Bronchial epithelial cell (primary cell): ENCODE results near the gene SUPT4H1. TPM values are rescaled to one million over a fixed set of nuclear protein-coding genes. Genes with fewer than 3 reads are reported as not detected.

Experiments used
- DNase-seq: peaks from one replicate; pipeline ENCODE4 v3.0.0-alpha.2; 2010; ENCODE audit warnings: low read depth
- FAIRE-seq: peaks from 2 replicates; lab custom pipeline; 2011; peaks lifted over from hg19 to GRCh38; lab: Jason Lieb, UNC
- H3K27me3 ChIP-seq: 2 replicates; pipeline ENCODE4 v1.5.1; 2011; ENCODE audit warnings: low read length; ENCODE audit not compliant: control insufficient read depth, insufficient read depth
- H3K36me3 ChIP-seq: 2 replicates; pipeline ENCODE4 v1.5.1; 2011; ENCODE audit warnings: low read length; ENCODE audit not compliant: control insufficient read depth, insufficient read depth
- H3K4me3 ChIP-seq: 2 replicates; pipeline ENCODE4 v1.5.1; 2011; ENCODE audit warnings: mild to moderate bottlenecking, low read depth, low read length, control low read depth
- total RNA-seq: library from RNA; depleted of rRNA; stranded (reverse); fragments of >200 nt; gene quantifications from 2 replicates; pipeline ENCODE4 v1.2.1, GENCODE V29; 2014
- TF ChIP-seq, protein P1 (sequence below): IDR thresholded peaks from 2 replicates; pipeline ENCODE4 v1.5.1; 2011; ENCODE audit warnings: mild to moderate bottlenecking, moderate library complexity, low read length, control low read depth, inconsistent platforms; ENCODE audit not compliant: insufficient read depth, severe bottlenecking

SUPT4H1 gene
- total RNA-seq, 1 donor from 2014 or later: 52.1 TPM

DNA sequence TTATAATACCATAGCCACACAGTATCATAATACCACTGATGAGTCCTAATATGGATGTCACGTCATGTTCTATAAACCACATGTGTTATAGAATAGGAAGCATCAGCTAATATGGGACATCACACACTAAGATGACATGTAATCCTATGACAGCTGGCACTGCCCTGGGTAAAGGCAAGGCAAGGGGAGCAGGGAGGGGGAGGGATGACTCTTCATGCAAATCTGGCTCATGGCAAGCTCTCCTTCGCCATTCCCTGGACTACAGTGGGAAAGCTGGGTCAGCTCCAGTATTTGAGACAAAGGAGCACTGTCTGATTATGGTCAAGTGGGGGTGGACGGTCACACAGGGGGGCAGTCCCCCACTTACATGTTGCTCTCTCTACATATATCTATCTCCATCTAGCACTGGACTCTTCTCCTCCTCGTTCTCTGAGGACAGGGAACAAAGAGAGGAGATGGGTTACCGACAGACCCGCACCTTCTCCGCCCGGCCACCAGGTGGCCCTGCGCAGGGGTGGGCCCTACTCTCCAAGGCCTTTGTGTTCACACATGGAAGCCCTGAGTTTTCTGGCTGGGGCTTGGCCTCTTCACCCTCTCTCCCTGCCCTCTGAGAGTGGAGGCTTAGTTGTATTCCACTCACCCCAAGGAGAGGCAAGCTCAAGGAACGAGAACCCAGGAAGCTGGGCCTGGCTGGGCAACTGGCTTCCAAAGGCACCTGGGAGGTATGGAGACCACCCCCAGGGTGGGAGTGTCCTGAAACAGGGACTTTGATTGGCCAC lies 47.8 kb downstream of the SUPT4H1 start:
- peak; percentile 30 for DNase-seq
- no peaks in the 10 kb centered on the region for H3K36me3 ChIP-seq
- FAIRE-seq: peak; percentile 23
- H3K27me3 ChIP-seq: no peaks in the 10 kb centered on the region
- TF ChIP-seq, protein P1, sequence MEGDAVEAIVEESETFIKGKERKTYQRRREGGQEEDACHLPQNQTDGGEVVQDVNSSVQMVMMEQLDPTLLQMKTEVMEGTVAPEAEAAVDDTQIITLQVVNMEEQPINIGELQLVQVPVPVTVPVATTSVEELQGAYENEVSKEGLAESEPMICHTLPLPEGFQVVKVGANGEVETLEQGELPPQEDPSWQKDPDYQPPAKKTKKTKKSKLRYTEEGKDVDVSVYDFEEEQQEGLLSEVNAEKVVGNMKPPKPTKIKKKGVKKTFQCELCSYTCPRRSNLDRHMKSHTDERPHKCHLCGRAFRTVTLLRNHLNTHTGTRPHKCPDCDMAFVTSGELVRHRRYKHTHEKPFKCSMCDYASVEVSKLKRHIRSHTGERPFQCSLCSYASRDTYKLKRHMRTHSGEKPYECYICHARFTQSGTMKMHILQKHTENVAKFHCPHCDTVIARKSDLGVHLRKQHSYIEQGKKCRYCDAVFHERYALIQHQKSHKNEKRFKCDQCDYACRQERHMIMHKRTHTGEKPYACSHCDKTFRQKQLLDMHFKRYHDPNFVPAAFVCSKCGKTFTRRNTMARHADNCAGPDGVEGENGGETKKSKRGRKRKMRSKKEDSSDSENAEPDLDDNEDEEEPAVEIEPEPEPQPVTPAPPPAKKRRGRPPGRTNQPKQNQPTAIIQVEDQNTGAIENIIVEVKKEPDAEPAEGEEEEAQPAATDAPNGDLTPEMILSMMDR: peak; percentile 85
- no peak overlapping the region for H3K4me3 ChIP-seq

GRCh38 chr17:58302919-58303585 lies 48.9 kb downstream of the SUPT4H1 start:
- H3K27me3 ChIP-seq: no peaks in the 10 kb centered on the region
- TF ChIP-seq, protein P1: no peak
- H3K36me3 ChIP-seq: no peaks in the 10 kb centered on the region
- DNase-seq (no peak), FAIRE-seq (no peak)
- no peak overlapping the region for H3K4me3 ChIP-seq

GRCh38 chr17:58302171-58302918 lies 49.7 kb downstream of the SUPT4H1 start:
- FAIRE-seq (no peak), DNase-seq (no peak)
- Histone ChIP-seq H3K27me3 (no peaks in the 10 kb centered on the region), H3K36me3 (no peaks in the 10 kb centered on the region), H3K4me3 (no peak overlapping the region)
- TF ChIP-seq, protein P1: no peak

GRCh38 chr17:58301504-58302150 lies 50.4 kb downstream of the SUPT4H1 start:
- Histone ChIP-seq H3K36me3 (no peaks in the 10 kb centered on the region), H3K4me3 (no peak overlapping the region), H3K27me3 (no peaks in the 10 kb centered on the region)
- FAIRE-seq (no peak), DNase-seq (no peak)
- TF ChIP-seq, protein P1: no peak

DNA sequence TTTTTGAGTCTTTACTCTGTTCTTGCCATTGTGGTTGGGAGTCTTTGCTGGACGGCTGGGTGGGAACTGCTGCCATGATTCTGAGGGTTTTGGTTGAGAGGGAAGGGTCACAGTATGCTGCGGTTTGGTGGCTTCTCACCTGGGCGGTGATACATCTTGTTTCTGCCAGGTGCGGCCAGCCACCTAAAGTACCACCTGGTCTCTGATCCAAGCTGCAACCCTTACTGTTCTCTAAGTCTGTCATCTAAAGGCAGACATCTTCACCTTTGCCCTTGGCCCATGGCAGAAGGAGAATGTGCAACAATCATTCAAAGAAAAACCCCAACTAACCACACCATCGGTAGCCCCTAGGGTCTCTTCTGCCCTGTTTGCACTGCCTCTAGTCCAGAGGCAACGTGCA lies 51.7 kb downstream of the SUPT4H1 start:
- DNase-seq (no peak), FAIRE-seq (no peak)
- Histone ChIP-seq H3K4me3 (no peak overlapping the region), H3K36me3 (no peaks in the 10 kb centered on the region), H3K27me3 (no peaks in the 10 kb centered on the region)
- TF ChIP-seq, protein P1: no peak

Other genes starting within 250 kb of the SUPT4H1 start
- not detected in 2 replicates for gene OR4D1, start 203.8 kb downstream of the SUPT4H1 start, total RNA-seq
- not detected in 2 replicates for gene OR4D2, start 185.2 kb downstream of the SUPT4H1 start, total RNA-seq
- not detected in 2 replicates for gene EPX, start 159.5 kb downstream of the SUPT4H1 start, total RNA-seq
- gene MKS1, start 132.9 kb downstream of the SUPT4H1 start, total RNA-seq: 8.8 and 11.1 TPM in 2 replicates
- gene LPO, start 113.6 kb downstream of the SUPT4H1 start, total RNA-seq: not detected in 2 replicates
- not detected in 2 replicates for gene MPO, start 71.3 kb downstream of the SUPT4H1 start, total RNA-seq
- 0.26 and 0.53 TPM in 2 replicates for gene TSPOAP1, start 23.4 kb downstream of the SUPT4H1 start, total RNA-seq
- gene RNF43, start 65.3 kb upstream of the SUPT4H1 start, total RNA-seq: 6.1 and 7.6 TPM in 2 replicates
- gene HSF5, start 136.2 kb upstream of the SUPT4H1 start, total RNA-seq: under 0.01 TPM in 1 of 2 replicates, not detected in the other
- gene MTMR4, start 162.4 kb upstream of the SUPT4H1 start, total RNA-seq: 26.2 and 62.4 TPM in 2 replicates